H1 (cell line): Measurements from ENCODE around the gene ARMC3. TPM values are rescaled to one million over a fixed set of nuclear protein-coding genes. Genes with fewer than 3 reads are reported as not detected.

Experiments
- polyA plus RNA-seq, 7 experiments: library from polyadenylated mRNA; depleted of rRNA in 3 of 7; stranded (reverse) in 5 of 7; unstranded in 2 of 7; fragments of >200 nt in 5 of 7; fragments of 200-250 nt in 2 of 7; gene quantifications; 1 replicate in 5 of 7; 2 replicates in 1 of 7; 4 replicates in 1 of 7; pipeline versions ENCODE4 v1.2.1 to v1.2.3, GENCODE V29; 2011 to 2013; ENCODE audit warnings: missing spikeins in 2 of 7, mixed read lengths in 2 of 7
- total RNA-seq: library from RNA; stranded (reverse); fragmentation: NEBNext Ultra II Directional; extraction: Animal tissue kit (Norgen Biotek cat#: 25700); gene quantifications from 2 replicates; pipeline ENCODE4 v1.2.1, GENCODE V29; 2021
- TF ChIP-seq, protein P1 (sequence below): IDR thresholded peaks from 2 replicates; pipeline ENCODE4 v1.6.1; 2011; ENCODE audit warnings: low read length, improper control_type of control experiment

ARMC3 gene
- total and polyA plus RNA-seq, 2 of the 8 experiments (the other 6 are each of a cell fraction or from before 2014, with no cell fraction given): 0.15 TPM

DNA sequence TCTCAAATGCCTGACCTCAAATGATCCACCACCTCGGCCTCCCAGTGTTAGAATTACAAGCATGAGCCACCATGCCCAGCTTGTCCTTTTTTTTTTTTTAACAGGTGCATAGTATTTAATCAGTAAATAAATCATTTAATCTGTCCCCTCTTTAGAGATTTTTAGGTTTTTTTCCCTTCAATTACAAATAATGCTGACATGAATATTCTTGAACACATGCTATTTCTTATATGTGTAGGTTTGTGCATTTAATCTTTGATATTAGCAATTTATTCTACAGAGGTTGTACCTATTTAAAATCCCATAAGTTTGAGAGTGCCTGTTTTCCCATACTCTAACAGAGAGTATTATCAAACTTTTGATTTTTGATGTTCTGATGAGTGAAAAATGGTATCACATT is 24.2 kb upstream of the ARMC3 start (continued):
- TF ChIP-seq, protein P1, sequence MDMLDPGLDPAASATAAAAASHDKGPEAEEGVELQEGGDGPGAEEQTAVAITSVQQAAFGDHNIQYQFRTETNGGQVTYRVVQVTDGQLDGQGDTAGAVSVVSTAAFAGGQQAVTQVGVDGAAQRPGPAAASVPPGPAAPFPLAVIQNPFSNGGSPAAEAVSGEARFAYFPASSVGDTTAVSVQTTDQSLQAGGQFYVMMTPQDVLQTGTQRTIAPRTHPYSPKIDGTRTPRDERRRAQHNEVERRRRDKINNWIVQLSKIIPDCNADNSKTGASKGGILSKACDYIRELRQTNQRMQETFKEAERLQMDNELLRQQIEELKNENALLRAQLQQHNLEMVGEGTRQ: no peak
